WTC11 (cell line): ENCODE results near the gene GRM5. TPM values are rescaled to one million over a fixed set of nuclear protein-coding genes. Genes with fewer than 3 reads are reported as not detected.

Experiments used
- ATAC-seq: fragments of 200-7000 bp; cut with Tn5 transposase; 2 replicates; pipeline ENCODE4 v1.10.0; 2021; ENCODE audit warnings: mild to moderate bottlenecking, moderate library complexity
- CTCF ChIA-PET: fragments of 300-600 bp; sonication (Branson Sonifier 250); formaldehyde crosslinking; loops from one replicate; lab custom pipeline; 2021; ENCODE audit warnings: antibody characterized with exemption; lab: Charles Lee
- POLR2A ChIA-PET: fragments of 350-600 bp; sonication (Branson Sonifier 250); formaldehyde crosslinking; loops from one replicate; lab custom pipeline; 2021; ENCODE audit warnings: antibody characterized with exemption; lab: Charles Lee
- DNase-seq: peaks from one replicate; pipeline ENCODE4 v3.0.0; 2021; ENCODE audit warnings: low spot score
- H3K27ac Mint-ChIP-seq: 2 replicates; pipeline ENCODE4 v1.8.0; 2021; ENCODE audit warnings: mixed read lengths
- H3K27me3 Mint-ChIP-seq: 2 replicates; pipeline ENCODE4 v1.8.0; 2021; ENCODE audit warnings: low read depth, mild to moderate bottlenecking, moderate library complexity, mixed read lengths
- H3K36me3 Mint-ChIP-seq: 2 replicates; pipeline ENCODE4 v1.8.0; 2021; ENCODE audit warnings: mixed read lengths
- H3K4me1 Mint-ChIP-seq: 2 replicates; pipeline ENCODE4 v1.8.0; 2022; ENCODE audit warnings: mixed read lengths
- H3K4me3 Mint-ChIP-seq: 2 replicates; pipeline ENCODE4 v1.8.0; 2021; ENCODE audit warnings: mild to moderate bottlenecking, moderate library complexity, mixed read lengths
- H3K9me3 Mint-ChIP-seq: 2 replicates; pipeline ENCODE4 v1.8.0; 2021; ENCODE audit warnings: mixed read lengths
- ATF1 ChIP-seq: sonication (generic); formaldehyde crosslinking; IDR thresholded peaks from 2 replicates; pipeline ENCODE4 v1.8.1; 2023; ENCODE audit warnings: mild to moderate bottlenecking, moderate library complexity, missing genetic modification reagents
- CREB1 ChIP-seq: sonication (generic); formaldehyde crosslinking; IDR thresholded peaks from 2 replicates; pipeline ENCODE4 v1.8.0; 2023; ENCODE audit warnings: mild to moderate bottlenecking, missing genetic modification reagents
- EMX1 ChIP-seq: fragments of 250-450 bp; sonication (Bioruptor Pico); IDR thresholded peaks from 2 replicates; pipeline ENCODE4 v1.8.0; 2021; ENCODE audit warnings: mild to moderate bottlenecking
- ESRRA ChIP-seq: sonication (generic); formaldehyde crosslinking; IDR thresholded peaks from 2 replicates; pipeline ENCODE4 v1.8.1; 2022; ENCODE audit warnings: mild to moderate bottlenecking, missing genetic modification reagents, borderline replicate concordance
- ETV6 ChIP-seq: sonication (generic); formaldehyde crosslinking; IDR thresholded peaks from 2 replicates; pipeline ENCODE4 v1.8.1; 2022; ENCODE audit warnings: mild to moderate bottlenecking, missing genetic modification reagents
- FOXJ3 ChIP-seq: sonication (generic); formaldehyde crosslinking; IDR thresholded peaks from 2 replicates; pipeline ENCODE4 v1.9.0; 2021; ENCODE audit warnings: missing genetic modification reagents, mild to moderate bottlenecking, borderline replicate concordance
- FOXP1 ChIP-seq: sonication (generic); formaldehyde crosslinking; IDR thresholded peaks from 2 replicates; pipeline ENCODE4 v1.8.0; 2022; ENCODE audit warnings: missing genetic modification reagents, mild to moderate bottlenecking, moderate library complexity, borderline replicate concordance
- KAT7 ChIP-seq: sonication (generic); formaldehyde crosslinking; IDR thresholded peaks from 2 replicates; pipeline ENCODE4 v1.8.1; 2023; ENCODE audit warnings: missing genetic modification reagents, mild to moderate bottlenecking, borderline replicate concordance
- NFYB ChIP-seq: sonication (generic); formaldehyde crosslinking; conservative IDR thresholded peaks from 2 replicates; pipeline ENCODE4 v1.8.0; 2022; ENCODE audit warnings: low read depth, missing genetic modification reagents
- NR3C1 ChIP-seq: sonication (generic); formaldehyde crosslinking; conservative IDR thresholded peaks from 2 replicates; pipeline ENCODE4 v1.8.1; 2023; ENCODE audit warnings: low read depth, mild to moderate bottlenecking, missing genetic modification reagents
- SMAD4 ChIP-seq: sonication (generic); formaldehyde crosslinking; IDR thresholded peaks from 2 replicates; pipeline ENCODE4 v1.8.0; 2022; ENCODE audit warnings: mild to moderate bottlenecking, missing genetic modification reagents
- TCF7 ChIP-seq: sonication (generic); formaldehyde crosslinking; IDR thresholded peaks from 2 replicates; pipeline ENCODE4 v1.8.0; 2022; ENCODE audit warnings: mild to moderate bottlenecking, low read depth, missing genetic modification reagents, moderate library complexity
- TP53 ChIP-seq: sonication (generic); formaldehyde crosslinking; IDR thresholded peaks from 2 replicates; pipeline ENCODE4 v1.8.1; 2023; ENCODE audit warnings: mild to moderate bottlenecking, missing genetic modification reagents
- ZNF121 ChIP-seq: sonication (generic); formaldehyde crosslinking; IDR thresholded peaks from 2 replicates; pipeline ENCODE4 v1.8.0; 2023; ENCODE audit warnings: missing genetic modification reagents
- ZNF138 ChIP-seq: sonication (generic); formaldehyde crosslinking; conservative IDR thresholded peaks from 2 replicates; pipeline ENCODE4 v1.8.1; 2022; ENCODE audit warnings: mild to moderate bottlenecking, moderate library complexity, missing genetic modification reagents
- ZNF232 ChIP-seq: sonication (generic); formaldehyde crosslinking; IDR thresholded peaks from 2 replicates; pipeline ENCODE4 v1.8.0; 2022; ENCODE audit warnings: mild to moderate bottlenecking, missing genetic modification reagents
- ZNF671 ChIP-seq: fragments of 250-450 bp; sonication (Bioruptor Pico); IDR thresholded peaks from 2 replicates; pipeline ENCODE4 v1.8.0; 2021; ENCODE audit warnings: mild to moderate bottlenecking
- total RNA-seq: library from RNA; stranded (reverse); gene quantifications from 3 replicates; pipeline ENCODE4 v1.2.3, GENCODE V29; 2021
- TF ChIP-seq, protein P1 (sequence below): sonication (generic); formaldehyde crosslinking; IDR thresholded peaks from 2 replicates; pipeline ENCODE4 v1.8.1; 2023; ENCODE audit warnings: mild to moderate bottlenecking, missing genetic modification reagents
- TF ChIP-seq, protein P2 (sequence below): sonication (generic); formaldehyde crosslinking; IDR thresholded peaks from 2 replicates; pipeline ENCODE4 v1.8.1; 2023; ENCODE audit warnings: mild to moderate bottlenecking, missing genetic modification reagents, moderate library complexity
- TF ChIP-seq, protein P3 (sequence below): sonication (generic); formaldehyde crosslinking; conservative IDR thresholded peaks from 2 replicates; pipeline ENCODE4 v1.8.1; 2023; ENCODE audit warnings: mild to moderate bottlenecking, low read depth, missing genetic modification reagents, moderate library complexity
- TF ChIP-seq, protein P4 (sequence below): sonication (generic); formaldehyde crosslinking; IDR thresholded peaks from 2 replicates; pipeline ENCODE4 v1.8.0; 2023; ENCODE audit warnings: missing genetic modification reagents
- TF ChIP-seq, protein P5 (sequence below): sonication (generic); formaldehyde crosslinking; conservative IDR thresholded peaks from 2 replicates; pipeline ENCODE4 v1.8.1; 2022; ENCODE audit warnings: mild to moderate bottlenecking, missing genetic modification reagents
- TF ChIP-seq, protein P6 (sequence below): fragments of 250-450 bp; sonication (Bioruptor Pico); IDR thresholded peaks from 2 replicates; pipeline ENCODE4 v1.8.0; 2021; ENCODE audit warnings: mild to moderate bottlenecking
- TF ChIP-seq, protein P7 (sequence below): fragments of 250-450 bp; sonication (Bioruptor Pico); IDR thresholded peaks from 2 replicates; pipeline ENCODE4 v2.1.2; 2022; ENCODE audit warnings: mild to moderate bottlenecking, moderate library complexity

Gene GRM5
- total RNA-seq, 1 experiment from 2014 or later: 0.13 TPM

DNA sequence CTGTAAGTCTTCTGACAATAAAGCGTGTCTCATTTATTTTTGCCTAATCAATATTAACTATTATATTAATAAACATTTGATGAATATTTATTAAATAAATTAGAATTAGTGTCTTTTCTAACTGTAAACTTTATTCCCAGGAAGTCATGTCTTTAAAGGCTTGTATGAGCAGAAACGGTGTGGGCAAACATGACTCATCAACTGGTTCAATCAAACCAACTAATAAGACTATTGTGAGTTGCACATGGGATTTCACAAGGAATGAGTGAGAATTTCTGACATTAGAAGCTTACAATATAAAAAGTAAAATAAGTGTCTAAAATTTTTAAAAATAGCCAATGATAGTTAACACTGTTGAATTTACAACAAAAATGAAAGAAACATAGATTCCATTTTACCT is 469.0 kb downstream of the GRM5 start (continued):
- TF ChIP-seq, protein P1, sequence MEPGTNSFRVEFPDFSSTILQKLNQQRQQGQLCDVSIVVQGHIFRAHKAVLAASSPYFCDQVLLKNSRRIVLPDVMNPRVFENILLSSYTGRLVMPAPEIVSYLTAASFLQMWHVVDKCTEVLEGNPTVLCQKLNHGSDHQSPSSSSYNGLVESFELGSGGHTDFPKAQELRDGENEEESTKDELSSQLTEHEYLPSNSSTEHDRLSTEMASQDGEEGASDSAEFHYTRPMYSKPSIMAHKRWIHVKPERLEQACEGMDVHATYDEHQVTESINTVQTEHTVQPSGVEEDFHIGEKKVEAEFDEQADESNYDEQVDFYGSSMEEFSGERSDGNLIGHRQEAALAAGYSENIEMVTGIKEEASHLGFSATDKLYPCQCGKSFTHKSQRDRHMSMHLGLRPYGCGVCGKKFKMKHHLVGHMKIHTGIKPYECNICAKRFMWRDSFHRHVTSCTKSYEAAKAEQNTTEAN (CRISPR knock-in tag): no peak

DNA sequence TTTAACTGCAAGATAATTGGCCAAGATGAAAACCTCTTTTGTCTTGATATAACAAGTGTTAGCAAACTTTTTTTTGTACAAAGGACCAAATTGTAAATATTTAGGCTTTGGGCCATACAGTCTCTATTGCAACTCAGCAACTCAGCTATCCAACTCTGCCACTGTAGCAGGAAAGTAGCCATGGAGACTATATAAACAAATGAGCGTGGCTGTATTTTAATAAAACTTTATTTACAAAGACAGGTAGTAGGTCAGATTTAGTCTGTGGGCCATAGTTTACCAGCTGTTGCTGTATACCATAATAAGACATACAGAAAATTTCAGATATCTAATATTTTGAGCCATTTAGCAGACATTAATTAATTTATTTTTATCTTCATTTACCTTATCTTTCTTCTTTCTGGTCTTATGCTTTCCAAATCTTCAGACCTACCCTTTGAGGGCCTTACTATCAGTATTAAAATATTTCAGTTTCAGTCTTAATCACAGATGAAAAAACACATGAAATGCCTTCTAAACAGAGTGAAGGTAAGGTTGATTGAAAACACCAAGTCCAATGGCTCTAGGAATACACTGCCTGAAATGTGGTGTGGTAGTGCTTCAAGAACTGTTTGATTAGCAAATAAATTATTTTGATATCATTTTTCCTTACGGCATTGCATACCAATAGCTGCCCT is 471.4 kb downstream of the GRM5 start:
- H3K27ac Mint-ChIP-seq: no peak overlapping the region

DNA sequence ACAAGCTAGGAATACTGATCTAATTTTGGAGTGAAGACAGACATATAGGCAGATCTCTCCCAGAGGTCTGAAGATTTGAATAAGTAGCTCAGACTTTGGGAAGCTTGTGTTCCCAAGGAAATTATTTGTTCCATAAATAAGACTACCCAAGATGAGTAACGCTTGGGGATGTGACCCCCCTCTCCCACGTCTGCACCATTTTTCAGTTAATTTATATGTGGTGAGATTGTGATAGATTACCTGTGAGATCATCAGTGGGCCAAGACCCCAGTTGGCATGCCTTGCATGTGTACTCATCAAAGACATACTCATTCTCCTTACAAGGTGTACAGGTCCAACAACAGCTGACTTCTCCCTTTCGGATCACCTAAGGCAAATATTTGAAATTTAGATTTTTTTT is 475.4 kb downstream of the GRM5 start:
- H3K4me3 Mint-ChIP-seq: no peak overlapping the region
- CTCF ChIA-PET: no interaction called here
- H3K27ac Mint-ChIP-seq: no peak overlapping the region
- H3K27me3 Mint-ChIP-seq: no peaks in the 10 kb centered on the region
- no peaks in the 10 kb centered on the region for H3K36me3 Mint-ChIP-seq
- POLR2A ChIA-PET: no interaction called here
- ATAC-seq (no peak), DNase-seq (no peak)
- no peaks in the 10 kb centered on the region for H3K4me1 Mint-ChIP-seq
- H3K9me3 Mint-ChIP-seq: no peaks in the 10 kb centered on the region
- TF ChIP-seq ZNF138 (no peak), KAT7 (CRISPR knock-in tag) (no peak), NFYB (no peak), FOXP1 (CRISPR knock-in tag) (no peak), ZNF671 (CRISPR knock-in tag) (no peak), SMAD4 (CRISPR knock-in tag) (no peak), ESRRA (CRISPR knock-in tag) (no peak), TP53 (CRISPR knock-in tag) (no peak), TCF7 (CRISPR knock-in tag) (no peak), CREB1 (CRISPR knock-in tag) (no peak)
- TF ChIP-seq, protein P2, sequence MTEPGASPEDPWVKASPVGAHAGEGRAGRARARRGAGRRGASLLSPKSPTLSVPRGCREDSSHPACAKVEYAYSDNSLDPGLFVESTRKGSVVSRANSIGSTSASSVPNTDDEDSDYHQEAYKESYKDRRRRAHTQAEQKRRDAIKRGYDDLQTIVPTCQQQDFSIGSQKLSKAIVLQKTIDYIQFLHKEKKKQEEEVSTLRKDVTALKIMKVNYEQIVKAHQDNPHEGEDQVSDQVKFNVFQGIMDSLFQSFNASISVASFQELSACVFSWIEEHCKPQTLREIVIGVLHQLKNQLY (CRISPR knock-in tag): no peak
- TF ChIP-seq, protein P3, sequence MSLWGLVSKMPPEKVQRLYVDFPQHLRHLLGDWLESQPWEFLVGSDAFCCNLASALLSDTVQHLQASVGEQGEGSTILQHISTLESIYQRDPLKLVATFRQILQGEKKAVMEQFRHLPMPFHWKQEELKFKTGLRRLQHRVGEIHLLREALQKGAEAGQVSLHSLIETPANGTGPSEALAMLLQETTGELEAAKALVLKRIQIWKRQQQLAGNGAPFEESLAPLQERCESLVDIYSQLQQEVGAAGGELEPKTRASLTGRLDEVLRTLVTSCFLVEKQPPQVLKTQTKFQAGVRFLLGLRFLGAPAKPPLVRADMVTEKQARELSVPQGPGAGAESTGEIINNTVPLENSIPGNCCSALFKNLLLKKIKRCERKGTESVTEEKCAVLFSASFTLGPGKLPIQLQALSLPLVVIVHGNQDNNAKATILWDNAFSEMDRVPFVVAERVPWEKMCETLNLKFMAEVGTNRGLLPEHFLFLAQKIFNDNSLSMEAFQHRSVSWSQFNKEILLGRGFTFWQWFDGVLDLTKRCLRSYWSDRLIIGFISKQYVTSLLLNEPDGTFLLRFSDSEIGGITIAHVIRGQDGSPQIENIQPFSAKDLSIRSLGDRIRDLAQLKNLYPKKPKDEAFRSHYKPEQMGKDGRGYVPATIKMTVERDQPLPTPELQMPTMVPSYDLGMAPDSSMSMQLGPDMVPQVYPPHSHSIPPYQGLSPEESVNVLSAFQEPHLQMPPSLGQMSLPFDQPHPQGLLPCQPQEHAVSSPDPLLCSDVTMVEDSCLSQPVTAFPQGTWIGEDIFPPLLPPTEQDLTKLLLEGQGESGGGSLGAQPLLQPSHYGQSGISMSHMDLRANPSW (CRISPR knock-in tag): no peak

More for the DNA sequence above, 471.4 kb downstream of the GRM5 start:
- no peak overlapping the region for H3K4me3 Mint-ChIP-seq
- no peaks in the 10 kb centered on the region for H3K27me3 Mint-ChIP-seq
- TF ChIP-seq, protein P4, sequence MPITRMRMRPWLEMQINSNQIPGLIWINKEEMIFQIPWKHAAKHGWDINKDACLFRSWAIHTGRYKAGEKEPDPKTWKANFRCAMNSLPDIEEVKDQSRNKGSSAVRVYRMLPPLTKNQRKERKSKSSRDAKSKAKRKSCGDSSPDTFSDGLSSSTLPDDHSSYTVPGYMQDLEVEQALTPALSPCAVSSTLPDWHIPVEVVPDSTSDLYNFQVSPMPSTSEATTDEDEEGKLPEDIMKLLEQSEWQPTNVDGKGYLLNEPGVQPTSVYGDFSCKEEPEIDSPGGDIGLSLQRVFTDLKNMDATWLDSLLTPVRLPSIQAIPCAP (CRISPR knock-in tag): no peak
- no peak for TF ChIP-seq ZNF232 (CRISPR knock-in tag)
- TF ChIP-seq, protein P2 (CRISPR knock-in tag): no peak
- TF ChIP-seq, protein P5, sequence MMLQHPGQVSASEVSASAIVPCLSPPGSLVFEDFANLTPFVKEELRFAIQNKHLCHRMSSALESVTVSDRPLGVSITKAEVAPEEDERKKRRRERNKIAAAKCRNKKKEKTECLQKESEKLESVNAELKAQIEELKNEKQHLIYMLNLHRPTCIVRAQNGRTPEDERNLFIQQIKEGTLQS (CRISPR knock-in tag): no peak
- no peak for TF ChIP-seq ZNF121 (CRISPR knock-in tag)
- TF ChIP-seq FOXP1 (CRISPR knock-in tag): no peak
- TF ChIP-seq, protein P6, sequence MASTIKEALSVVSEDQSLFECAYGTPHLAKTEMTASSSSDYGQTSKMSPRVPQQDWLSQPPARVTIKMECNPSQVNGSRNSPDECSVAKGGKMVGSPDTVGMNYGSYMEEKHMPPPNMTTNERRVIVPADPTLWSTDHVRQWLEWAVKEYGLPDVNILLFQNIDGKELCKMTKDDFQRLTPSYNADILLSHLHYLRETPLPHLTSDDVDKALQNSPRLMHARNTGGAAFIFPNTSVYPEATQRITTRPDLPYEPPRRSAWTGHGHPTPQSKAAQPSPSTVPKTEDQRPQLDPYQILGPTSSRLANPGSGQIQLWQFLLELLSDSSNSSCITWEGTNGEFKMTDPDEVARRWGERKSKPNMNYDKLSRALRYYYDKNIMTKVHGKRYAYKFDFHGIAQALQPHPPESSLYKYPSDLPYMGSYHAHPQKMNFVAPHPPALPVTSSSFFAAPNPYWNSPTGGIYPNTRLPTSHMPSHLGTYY (CRISPR knock-in tag): no peak
- no peak for TF ChIP-seq FOXJ3 (CRISPR knock-in tag)
- no peak for TF ChIP-seq ETV6 (CRISPR knock-in tag)
- TF ChIP-seq, protein P7, sequence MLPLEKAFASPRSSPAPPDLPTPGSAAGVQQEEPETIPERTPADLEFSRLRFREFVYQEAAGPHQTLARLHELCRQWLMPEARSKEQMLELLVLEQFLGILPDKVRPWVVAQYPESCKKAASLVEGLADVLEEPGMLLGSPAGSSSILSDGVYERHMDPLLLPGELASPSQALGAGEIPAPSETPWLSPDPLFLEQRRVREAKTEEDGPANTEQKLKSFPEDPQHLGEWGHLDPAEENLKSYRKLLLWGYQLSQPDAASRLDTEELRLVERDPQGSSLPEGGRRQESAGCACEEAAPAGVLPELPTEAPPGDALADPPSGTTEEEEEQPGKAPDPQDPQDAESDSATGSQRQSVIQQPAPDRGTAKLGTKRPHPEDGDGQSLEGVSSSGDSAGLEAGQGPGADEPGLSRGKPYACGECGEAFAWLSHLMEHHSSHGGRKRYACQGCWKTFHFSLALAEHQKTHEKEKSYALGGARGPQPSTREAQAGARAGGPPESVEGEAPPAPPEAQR (CRISPR knock-in tag): no peak
- no peak for TF ChIP-seq EMX1 (CRISPR knock-in tag)
- no peak for TF ChIP-seq ATF1 (CRISPR knock-in tag)
- TF ChIP-seq NR3C1 (CRISPR knock-in tag): no peak
- DNase-seq (no peak), ATAC-seq (no peak)
- no peaks in the 10 kb centered on the region for H3K9me3 Mint-ChIP-seq
- no peaks in the 10 kb centered on the region for H3K36me3 Mint-ChIP-seq
- peaks cover 4% of the 10 kb centered on the region for H3K4me1 Mint-ChIP-seq
- POLR2A ChIA-PET: no interaction called here
- CTCF ChIA-PET: no interaction called here
